Measurements from ENCODE around the gene IGFL4.

IGFL4 gene

GRCh38 chr19:46073268-46073922 lies 32.6 kb upstream of the IGFL4 start:
- DNase-seq (ENCODE audit: insufficient read length, low spot score), result no peak
- no peak for TF ChIP-seq CTCF (IDR thresholded peaks at IDR 0.05; ENCODE audit: insufficient read depth, missing control alignments)
- no peak for FAIRE-seq

- FAIRE-seq, result no peak
- no peak for TF ChIP-seq CTCF (IDR thresholded peaks at IDR 0.05; ENCODE audit: insufficient read depth, missing control alignments)
- no peak for DNase-seq (ENCODE audit: insufficient read length, low spot score)
Measured at GRCh38 chr19:46069806-46070341, 29.1 kb upstream of the IGFL4 start.

GRCh38 chr19:46068345-46069258 lies 27.8 kb upstream of the IGFL4 start:
- DNase-seq (ENCODE audit: insufficient read length, low spot score) (no peak), FAIRE-seq (no peak)
- no peak for TF ChIP-seq CTCF (IDR thresholded peaks at IDR 0.05; ENCODE audit: insufficient read depth, missing control alignments)

- TF ChIP-seq CTCF (IDR thresholded peaks at IDR 0.05; ENCODE audit: insufficient read depth, missing control alignments), result no peak
- FAIRE-seq (no peak), DNase-seq (ENCODE audit: insufficient read length, low spot score) (no peak)
Measured at GRCh38 chr19:46067691-46068090, 26.9 kb upstream of the IGFL4 start.

GRCh38 chr19:46066471-46066870 lies 25.7 kb upstream of the IGFL4 start:
- no peak for DNase-seq (ENCODE audit: insufficient read length, low spot score)
- no peak for FAIRE-seq
- no peak for TF ChIP-seq CTCF (IDR thresholded peaks at IDR 0.05; ENCODE audit: insufficient read depth, missing control alignments)

GRCh38 chr19:46065486-46066071 lies 24.8 kb upstream of the IGFL4 start:
- no peak for FAIRE-seq
- DNase-seq (ENCODE audit: insufficient read length, low spot score), result no peak
- no peak for TF ChIP-seq CTCF (IDR thresholded peaks at IDR 0.05; ENCODE audit: insufficient read depth, missing control alignments)

All from D721Med (cell line).